Mucosa of rectum (tissue), 2 donors: ENCODE data around the gene SPTY2D1.
A peak's percentile ranks its signal among the peaks of the same experiment; 100 is the strongest.
"Not testable (repeated sequence)": the region's sequence is repeated elsewhere in the genome, so short reads cannot be mapped to it uniquely, and the experiment has no call there.

Source experiments
- H3K27ac ChIP-seq, 2 donors: one replicate each; pipeline ENCODE4 v1.7.0; 2013; ENCODE audit warnings: inconsistent platforms in 2 of 2, low read depth in 2 of 2, low read length in 2 of 2
- H3K27me3 ChIP-seq, 2 donors: one replicate each; pipeline ENCODE4 v1.7.0; 2013; ENCODE audit warnings: low read length in 2 of 2; ENCODE audit not compliant: control insufficient read depth in 2 of 2, insufficient read depth in 2 of 2
- H3K36me3 ChIP-seq, 2 donors: one replicate each; pipeline ENCODE4 v1.7.0; 2013; ENCODE audit warnings: low read length in 2 of 2; ENCODE audit not compliant: control insufficient read depth in 2 of 2, insufficient read depth in 2 of 2
- H3K4me1 ChIP-seq, 2 donors: one replicate each; pipeline ENCODE4 v1.7.0; 2013; ENCODE audit warnings: low read length in 2 of 2, mild to moderate bottlenecking in 1 of 2; ENCODE audit not compliant: control insufficient read depth in 2 of 2, insufficient read depth in 2 of 2
- H3K4me3 ChIP-seq, 2 donors: one replicate each; pipeline ENCODE4 v1.7.0; 2013; ENCODE audit warnings: low read length in 2 of 2
- H3K9ac ChIP-seq, 2 donors: one replicate each; pipeline ENCODE4 v1.7.0; 2013; ENCODE audit warnings: low read length in 2 of 2, low read depth in 1 of 2, mild to moderate bottlenecking in 1 of 2
- H3K9me3 ChIP-seq, 2 donors: one replicate each; pipeline ENCODE4 v1.7.0; 2013; ENCODE audit warnings: low read length in 2 of 2; ENCODE audit not compliant: control insufficient read depth in 2 of 2
- donor health status: healthy.
- donor health status: Normal muscosa, but diverticular disease.

Gene SPTY2D1, protein sequence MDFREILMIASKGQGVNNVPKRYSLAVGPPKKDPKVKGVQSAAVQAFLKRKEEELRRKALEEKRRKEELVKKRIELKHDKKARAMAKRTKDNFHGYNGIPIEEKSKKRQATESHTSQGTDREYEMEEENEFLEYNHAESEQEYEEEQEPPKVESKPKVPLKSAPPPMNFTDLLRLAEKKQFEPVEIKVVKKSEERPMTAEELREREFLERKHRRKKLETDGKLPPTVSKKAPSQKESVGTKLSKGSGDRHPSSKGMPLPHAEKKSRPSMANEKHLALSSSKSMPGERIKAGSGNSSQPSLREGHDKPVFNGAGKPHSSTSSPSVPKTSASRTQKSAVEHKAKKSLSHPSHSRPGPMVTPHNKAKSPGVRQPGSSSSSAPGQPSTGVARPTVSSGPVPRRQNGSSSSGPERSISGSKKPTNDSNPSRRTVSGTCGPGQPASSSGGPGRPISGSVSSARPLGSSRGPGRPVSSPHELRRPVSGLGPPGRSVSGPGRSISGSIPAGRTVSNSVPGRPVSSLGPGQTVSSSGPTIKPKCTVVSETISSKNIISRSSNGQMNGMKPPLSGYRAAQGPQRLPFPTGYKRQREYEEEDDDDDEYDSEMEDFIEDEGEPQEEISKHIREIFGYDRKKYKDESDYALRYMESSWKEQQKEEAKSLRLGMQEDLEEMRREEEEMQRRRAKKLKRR

DNA sequence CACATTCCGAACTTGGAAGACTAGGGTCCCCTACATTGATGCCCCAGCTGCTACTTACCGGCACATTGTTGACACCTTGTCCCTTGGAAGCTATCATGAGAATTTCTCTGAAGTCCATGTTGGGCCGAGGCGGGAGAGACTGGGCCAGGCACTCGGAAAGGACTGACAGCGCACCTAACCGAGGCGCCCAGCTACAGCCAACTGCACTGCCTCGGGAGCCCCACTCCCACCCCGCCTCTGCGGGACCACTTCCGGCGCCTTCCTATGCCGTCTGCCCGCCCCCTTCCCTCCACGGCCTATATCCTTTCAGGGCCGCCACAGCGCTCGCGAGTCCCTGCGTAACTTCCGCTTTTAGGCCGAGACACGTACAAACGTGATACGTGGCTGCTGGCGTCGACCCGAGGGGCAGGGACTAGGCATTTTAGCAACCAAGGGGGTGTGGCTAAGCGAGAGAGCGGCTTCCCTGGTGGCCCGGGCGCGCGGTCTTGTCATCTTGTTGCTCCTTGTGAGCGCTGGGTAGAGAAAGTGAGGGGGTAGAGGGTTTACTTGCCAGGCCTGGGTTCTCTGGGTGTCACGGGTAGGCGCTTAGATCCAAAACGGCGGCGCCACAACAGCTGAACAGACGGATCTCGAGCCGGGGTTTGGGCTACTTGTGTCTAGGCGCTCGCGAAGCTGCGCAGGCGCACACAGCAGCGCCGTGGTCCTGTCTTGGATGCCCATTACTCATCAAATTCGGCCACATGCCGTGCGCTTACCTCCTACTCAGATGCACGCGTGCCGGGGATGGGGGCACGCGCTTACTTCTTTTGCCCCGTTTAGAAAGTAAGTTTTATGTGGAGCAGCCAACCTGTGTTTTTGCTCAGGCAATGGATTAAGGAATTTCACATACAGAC is at the start of gene SPTY2D1:
TSS of gene SPTY2D1 (minus strand) at position 203 of the 893 bp plus-strand sequence. CDS start at position 118, 85 bp downstream.
- H3K27ac ChIP-seq: peak within 1 kb of the TSS; percentile 88 to 94
- H3K4me3 ChIP-seq: peak within 1 kb of the TSS; percentile 93 to 100
- peak within 1 kb of the TSS; percentile 88 to 99 for H3K9ac ChIP-seq
- no peaks in the 10 kb centered on the region for H3K9me3 ChIP-seq
- H3K4me1 ChIP-seq: peaks cover 5 to 11% of the 10 kb centered on the region in 2 donors
- no peaks in the 10 kb centered on the region for H3K36me3 ChIP-seq
- no peaks in the 10 kb centered on the region for H3K27me3 ChIP-seq

DNA sequence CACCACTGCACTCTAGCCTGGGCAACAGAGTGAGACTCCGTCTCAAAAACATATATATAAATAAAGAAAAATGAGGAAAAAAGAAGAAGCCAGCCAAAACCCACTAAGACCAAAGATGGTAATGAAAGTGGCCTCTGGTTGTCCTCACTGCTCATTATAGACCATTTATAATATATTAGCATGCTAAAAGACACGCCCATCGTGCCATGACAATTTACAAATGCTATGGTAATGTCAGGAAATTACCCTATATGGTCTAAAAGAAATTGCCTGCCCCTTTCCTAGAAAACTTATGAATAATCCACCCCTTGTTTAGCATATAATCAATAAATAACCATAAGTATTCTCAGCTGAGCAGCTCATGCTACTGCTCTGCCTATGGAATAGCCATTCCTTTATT is 48.3 kb upstream of the SPTY2D1 start:
- H3K27ac ChIP-seq: no peak overlapping the region
- no peak overlapping the region for H3K9ac ChIP-seq
- no peak overlapping the region for H3K4me3 ChIP-seq
- no peaks in the 10 kb centered on the region for H3K9me3 ChIP-seq
- no peaks in the 10 kb centered on the region for H3K36me3 ChIP-seq
- no peaks in the 10 kb centered on the region for H3K4me1 ChIP-seq
- H3K27me3 ChIP-seq: peaks cover 0 to 2% of the 10 kb centered on the region in 2 donors

DNA sequence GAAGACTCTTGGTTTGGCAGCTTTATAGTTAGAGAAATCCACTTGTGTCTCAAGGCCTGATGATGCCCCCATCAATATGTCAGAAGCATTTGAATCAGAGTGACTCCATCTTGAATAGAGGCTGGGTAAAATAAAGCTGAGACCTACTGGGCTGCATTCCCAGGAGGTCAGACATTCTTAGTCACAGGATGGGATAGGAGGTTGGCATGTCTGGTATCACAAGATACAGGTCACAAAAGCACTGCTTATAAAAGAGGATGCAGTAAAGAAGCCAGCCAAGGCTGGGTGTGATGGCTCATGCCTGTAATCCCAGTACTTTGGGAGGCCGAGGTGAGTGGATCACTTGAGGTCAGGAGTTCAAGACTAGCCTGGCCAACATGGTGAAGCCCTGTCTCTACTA is 47.8 kb upstream of the SPTY2D1 start:
- not testable (repeated sequence) for H3K36me3 ChIP-seq, H3K27ac ChIP-seq, H3K9ac ChIP-seq, H3K27me3 ChIP-seq, H3K4me3 ChIP-seq, H3K4me1 ChIP-seq, H3K9me3 ChIP-seq

DNA sequence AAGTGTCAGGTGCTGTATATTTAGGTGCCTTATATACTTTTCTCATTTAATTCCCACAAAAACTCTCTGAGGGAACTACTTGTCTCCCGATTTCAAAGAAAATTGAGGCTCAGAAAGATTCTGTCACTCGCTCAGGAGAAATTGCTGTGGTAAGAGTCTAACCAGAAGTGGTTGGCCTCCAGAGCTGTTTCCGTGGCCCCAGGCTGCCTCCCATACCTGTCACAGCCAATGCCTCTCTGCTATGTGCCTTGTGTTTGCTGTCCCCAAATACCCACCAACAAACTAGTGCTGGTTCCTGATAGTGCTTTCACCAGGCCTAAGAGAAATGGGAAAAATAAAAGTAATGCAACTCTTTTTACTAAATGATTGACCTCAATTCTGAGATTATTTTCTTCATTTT is 43.4 kb upstream of the SPTY2D1 start:
- Histone ChIP-seq H3K9me3 (no peaks in the 10 kb centered on the region), H3K36me3 (no peaks in the 10 kb centered on the region), H3K27ac (no peak overlapping the region), H3K4me3 (no peak overlapping the region), H3K4me1 (no peaks in the 10 kb centered on the region), H3K27me3 (no peaks in the 10 kb centered on the region), H3K9ac (no peak overlapping the region)

DNA sequence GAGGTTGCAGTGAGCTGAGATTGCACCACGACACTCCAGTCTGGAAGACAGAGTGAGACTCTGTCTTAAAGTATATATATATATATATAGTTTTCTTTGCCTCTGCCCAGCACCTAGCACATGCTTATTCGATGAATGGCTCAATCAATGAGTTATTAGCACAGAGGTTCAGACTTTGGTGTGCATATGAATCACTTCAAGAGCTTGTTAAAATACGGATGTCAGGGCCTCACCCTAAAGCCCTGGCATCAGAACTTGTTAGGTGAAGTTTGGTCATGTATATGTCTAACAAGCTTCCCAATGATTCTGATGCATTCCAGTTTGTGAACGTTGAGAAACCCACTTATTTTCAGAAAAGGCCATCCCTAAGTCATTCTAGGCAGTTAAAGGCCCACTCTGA is 42.7 kb upstream of the SPTY2D1 start:
- no peak overlapping the region for H3K9ac ChIP-seq
- H3K27ac ChIP-seq: no peak overlapping the region
- no peaks in the 10 kb centered on the region for H3K9me3 ChIP-seq
- no peak overlapping the region for H3K4me3 ChIP-seq
- no peaks in the 10 kb centered on the region for H3K4me1 ChIP-seq
- H3K27me3 ChIP-seq: no peaks in the 10 kb centered on the region
- no peaks in the 10 kb centered on the region for H3K36me3 ChIP-seq

DNA sequence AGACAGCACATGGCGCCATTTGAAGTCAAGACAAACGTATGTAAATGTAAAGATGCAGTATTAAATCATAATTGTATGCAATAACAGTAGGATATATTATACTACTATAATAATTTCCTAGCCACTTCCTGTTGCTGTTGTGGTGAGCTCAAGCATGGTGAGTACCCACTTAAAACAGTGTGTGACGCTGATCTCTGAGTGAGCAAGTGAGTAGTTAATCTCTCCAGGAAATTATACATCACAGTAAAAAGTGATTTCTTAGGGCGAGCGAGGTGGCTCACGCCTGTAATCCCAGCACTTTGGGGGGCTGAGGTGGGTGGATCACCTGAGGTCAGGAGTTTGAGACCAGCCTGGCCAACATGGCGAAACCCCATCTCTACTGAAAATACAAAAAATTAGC is 38.1 kb upstream of the SPTY2D1 start:
- not testable (repeated sequence) for H3K9ac ChIP-seq, H3K27me3 ChIP-seq, H3K4me3 ChIP-seq, H3K9me3 ChIP-seq, H3K4me1 ChIP-seq, H3K36me3 ChIP-seq, H3K27ac ChIP-seq

DNA sequence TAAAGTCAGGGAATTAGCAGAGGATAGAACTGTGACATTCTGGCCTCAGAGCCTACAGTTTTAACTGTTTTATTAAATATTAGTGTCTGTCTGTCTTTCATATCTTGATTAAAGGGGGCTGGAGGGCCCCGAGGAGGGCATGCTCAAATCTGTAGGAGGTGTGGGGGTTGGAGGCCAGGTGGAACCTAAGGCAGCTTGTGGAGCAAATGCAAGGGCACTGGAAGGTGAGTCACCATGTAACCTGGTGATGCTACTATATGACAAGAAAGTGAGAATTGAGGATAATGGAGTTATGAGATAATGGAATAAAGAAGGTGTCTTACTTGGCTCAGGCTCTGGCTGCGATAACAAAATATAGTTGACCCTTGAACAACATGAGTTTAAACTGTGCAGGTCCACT is 37.1 kb upstream of the SPTY2D1 start:
- Histone ChIP-seq H3K4me1 (peaks cover 0 to 2% of the 10 kb centered on the region in 2 donors), H3K27me3 (no peaks in the 10 kb centered on the region), H3K27ac (no peak overlapping the region), H3K9ac (no peak overlapping the region), H3K36me3 (no peaks in the 10 kb centered on the region), H3K4me3 (no peak overlapping the region), H3K9me3 (no peaks in the 10 kb centered on the region)

DNA sequence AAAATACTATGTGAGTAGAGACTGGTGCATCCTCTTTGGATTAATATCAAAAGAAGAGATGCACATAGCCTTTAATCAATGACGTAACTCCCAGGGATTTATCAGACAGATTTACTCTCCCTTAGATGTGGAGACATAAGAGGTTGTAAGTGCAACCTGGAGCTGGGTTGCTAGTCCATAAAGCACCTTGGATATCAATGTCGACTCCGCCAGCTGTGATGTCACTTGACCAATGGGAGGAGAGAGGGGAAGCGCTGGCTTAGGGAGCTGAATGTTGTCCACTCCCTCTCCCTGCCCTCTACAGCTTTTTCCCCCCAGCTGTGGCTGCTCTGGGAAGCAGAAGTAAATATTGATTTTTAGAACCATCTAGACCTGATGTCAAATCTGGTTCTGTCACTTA is 35.6 kb upstream of the SPTY2D1 start:
- no peak overlapping the region for H3K9ac ChIP-seq
- H3K4me1 ChIP-seq: peaks cover 0 to 2% of the 10 kb centered on the region in 2 donors
- H3K9me3 ChIP-seq: no peaks in the 10 kb centered on the region
- H3K27me3 ChIP-seq: no peaks in the 10 kb centered on the region
- H3K36me3 ChIP-seq: no peaks in the 10 kb centered on the region
- H3K27ac ChIP-seq: no peak overlapping the region
- no peak overlapping the region for H3K4me3 ChIP-seq

DNA sequence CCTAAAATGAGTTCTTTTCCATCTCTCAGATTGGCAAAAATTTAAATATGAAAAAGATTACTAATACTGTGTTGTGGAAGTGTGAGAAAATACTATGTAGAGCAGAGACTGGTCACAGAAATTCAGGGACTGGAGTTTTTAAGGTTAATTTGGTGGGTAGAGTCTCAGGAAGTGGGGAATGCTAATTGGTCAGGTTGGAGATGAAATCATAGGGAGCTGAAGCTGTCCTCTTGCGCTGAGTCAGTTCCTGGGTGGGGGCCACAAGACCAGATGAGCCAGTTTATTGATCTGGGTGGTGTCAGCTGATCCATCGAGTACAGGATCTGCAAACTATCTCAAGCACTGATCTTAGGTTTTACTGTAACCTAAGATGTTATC is 35.1 kb upstream of the SPTY2D1 start:
- Histone ChIP-seq H3K36me3 (no peaks in the 10 kb centered on the region), H3K27me3 (no peaks in the 10 kb centered on the region), H3K4me1 (peaks cover 0 to 2% of the 10 kb centered on the region in 2 donors), H3K4me3 (no peak overlapping the region), H3K9me3 (no peaks in the 10 kb centered on the region), H3K9ac (no peak overlapping the region), H3K27ac (no peak overlapping the region)

DNA sequence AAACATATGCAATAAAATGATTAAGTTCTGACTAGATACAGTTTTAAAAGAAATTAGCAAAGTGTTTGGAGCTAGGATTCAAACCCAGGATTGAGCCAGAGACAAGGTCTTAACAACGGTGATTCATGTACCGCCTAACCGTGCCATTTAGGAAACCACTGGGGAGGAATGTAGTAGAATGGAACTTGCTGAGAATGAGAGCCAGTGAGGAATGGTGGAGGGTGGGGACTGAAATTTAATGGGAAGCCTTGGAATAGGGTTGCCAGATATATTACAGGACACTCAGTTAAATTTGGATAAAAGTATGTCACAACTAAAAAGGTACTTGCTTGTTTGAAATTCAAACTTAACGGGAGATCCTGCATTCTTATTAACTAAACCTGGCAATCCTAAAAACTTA is 34.0 kb upstream of the SPTY2D1 start:
- Histone ChIP-seq H3K27me3 (no peaks in the 10 kb centered on the region), H3K9me3 (no peaks in the 10 kb centered on the region), H3K9ac (no peak overlapping the region), H3K4me3 (no peak overlapping the region), H3K4me1 (peaks cover 0 to 2% of the 10 kb centered on the region in 2 donors), H3K27ac (no peak overlapping the region), H3K36me3 (no peaks in the 10 kb centered on the region)
